HG03432 (cell line): ENCODE measurements around the gene RAB39A.
A peak's percentile ranks its signal among the peaks of the same experiment; 100 is the strongest.

Source experiments
- ATAC-seq: cut with Tn5 transposase; IDR thresholded peaks from one replicate; pipeline ENCODE4 v1.9.1; 2021; ENCODE audit warnings: mild to moderate bottlenecking, moderate library complexity; ENCODE audit not compliant: unreplicated experiment

Gene RAB39A

GRCh38 chr11:107957109-107957588 is 28.9 kb downstream of the RAB39A start:
- peak; percentile 83 for ATAC-seq

GRCh38 chr11:107961480-107961879 is 33.2 kb downstream of the RAB39A start:
- ATAC-seq: no peak

- ATAC-seq: no peak
Observed at GRCh38 chr11:107962181-107962580, 33.9 kb downstream of the RAB39A start.

- ATAC-seq: no peak
Observed at GRCh38 chr11:107963091-107963490, 34.8 kb downstream of the RAB39A start.

- no peak for ATAC-seq
Observed at GRCh38 chr11:107969219-107969618, 41.0 kb downstream of the RAB39A start.

- no peak for ATAC-seq
Observed at GRCh38 chr11:107970049-107970448, 41.8 kb downstream of the RAB39A start.

- no peak for ATAC-seq
Observed at GRCh38 chr11:107973641-107974040, 45.4 kb downstream of the RAB39A start.

- no peak for ATAC-seq
Observed at GRCh38 chr11:107988397-107989158, 60.3 kb downstream of the RAB39A start.

- no peak for ATAC-seq
Observed at GRCh38 chr11:107991868-107992414, 63.7 kb downstream of the RAB39A start.

GRCh38 chr11:107996006-107996776 is 67.9 kb downstream of the RAB39A start:
- no peak for ATAC-seq

- no peak for ATAC-seq
Observed at GRCh38 chr11:107998761-107999160, 70.5 kb downstream of the RAB39A start.

GRCh38 chr11:107999759-108000455 is 71.7 kb downstream of the RAB39A start:
- ATAC-seq: peak; percentile 95

- ATAC-seq: no peak
Observed at GRCh38 chr11:108002476-108002875, 74.2 kb downstream of the RAB39A start.

GRCh38 chr11:108003623-108004022 is 75.4 kb downstream of the RAB39A start:
- no peak for ATAC-seq

GRCh38 chr11:108007819-108008218 is 79.6 kb downstream of the RAB39A start:
- ATAC-seq: no peak

- ATAC-seq: peak; percentile 92
Observed at GRCh38 chr11:108008656-108009496, 80.6 kb downstream of the RAB39A start, which contains the start of gene CUL5. Gene CUL5, plus strand, starts transcription at chr11:108008898. Its CDS starts 451 bp downstream, at chr11:108009349.

GRCh38 chr11:108009497-108010370 is 81.5 kb downstream of the RAB39A start:
- ATAC-seq: peak; percentile 14

GRCh38 chr11:108012139-108012725 is 84.0 kb downstream of the RAB39A start:
- no peak for ATAC-seq
